Loucy (cell line): Measurements from ENCODE around the gene NPIPB6.

Experiments
- H2AFZ ChIP-seq: fragments of 200-600 bp; sonication (generic); 2 replicates; pipeline ENCODE4 v1.6.0; 2016; ENCODE audit warnings: antibody characterized with exemption, mild to moderate bottlenecking, low read length, moderate library complexity
- H3F3A ChIP-seq: fragments of 200-600 bp; 2 replicates; pipeline ENCODE4 v1.6.0; 2016; ENCODE audit warnings: antibody characterized with exemption, low read depth, mild to moderate bottlenecking
- H3K27me3 ChIP-seq: fragments of 200-600 bp; sonication (generic); 2 replicates; pipeline ENCODE4 v1.6.1; 2014; ENCODE audit warnings: low read length, mild to moderate bottlenecking; ENCODE audit not compliant: insufficient read depth, poor library complexity, severe bottlenecking
- H3K36me3 ChIP-seq: fragments of 200-600 bp; sonication (generic); 2 replicates; pipeline ENCODE4 v1.6.1; 2016; ENCODE audit warnings: low read length; ENCODE audit not compliant: insufficient read depth
- H3K4me1 ChIP-seq: fragments of 200-600 bp; sonication (generic); 2 replicates; pipeline ENCODE4 v1.5.1; 2014; ENCODE audit warnings: low read length, mild to moderate bottlenecking; ENCODE audit not compliant: insufficient read depth, poor library complexity, severe bottlenecking
- H3K4me2 ChIP-seq: fragments of 200-600 bp; sonication (generic); 2 replicates; pipeline ENCODE4 v1.6.0; 2014; ENCODE audit warnings: antibody characterized with exemption, low read length, low read depth, mild to moderate bottlenecking; ENCODE audit not compliant: poor library complexity, severe bottlenecking
- H3K4me3 ChIP-seq: fragments of 200-600 bp; sonication (generic); 2 replicates; pipeline ENCODE4 v1.5.1; 2014; ENCODE audit warnings: low read length, mild to moderate bottlenecking, mixed read lengths; ENCODE audit not compliant: poor library complexity, severe bottlenecking
- H3K79me2 ChIP-seq: fragments of 200-600 bp; sonication (generic); 2 replicates; pipeline ENCODE4 v1.6.1; 2014; ENCODE audit warnings: low read length; ENCODE audit not compliant: insufficient read depth
- H3K9ac ChIP-seq: fragments of 200-600 bp; sonication (generic); 2 replicates; pipeline ENCODE4 v1.6.0; 2014; ENCODE audit warnings: mild to moderate bottlenecking, low read depth, low read length, moderate library complexity; ENCODE audit not compliant: poor library complexity, severe bottlenecking
- H3K9me2 ChIP-seq: fragments of 200-600 bp; sonication (generic); replicated peaks from 2 replicates; pipeline ENCODE4 v1.6.1; 2016; ENCODE audit warnings: low read depth, low read length, mixed read lengths
- H3K9me3 ChIP-seq: fragments of 200-600 bp; sonication (generic); 2 replicates; pipeline ENCODE4 v1.6.1; 2014; ENCODE audit warnings: mild to moderate bottlenecking, antibody characterized with exemption, low read length, low read depth; ENCODE audit not compliant: insufficient read depth
- H4K20me1 ChIP-seq: fragments of 200-600 bp; sonication (generic); 2 replicates; pipeline ENCODE4 v1.6.0; 2014; ENCODE audit warnings: antibody characterized with exemption, low read length, mild to moderate bottlenecking; ENCODE audit not compliant: insufficient read depth, poor library complexity, severe bottlenecking
- EZH2phosphoT487 ChIP-seq: fragments of 200-600 bp; IDR thresholded peaks from 2 replicates; pipeline ENCODE4 v1.6.1; 2018; ENCODE audit warnings: antibody characterized with exemption, mild to moderate bottlenecking, moderate library complexity, borderline replicate concordance
- TF ChIP-seq, protein P1 (sequence below): fragments of 200-600 bp; sonication (generic); conservative IDR thresholded peaks from 2 replicates; pipeline ENCODE4 v1.5.1; 2014; ENCODE audit warnings: mild to moderate bottlenecking, antibody characterized with exemption, low read length

Gene NPIPB6

DNA sequence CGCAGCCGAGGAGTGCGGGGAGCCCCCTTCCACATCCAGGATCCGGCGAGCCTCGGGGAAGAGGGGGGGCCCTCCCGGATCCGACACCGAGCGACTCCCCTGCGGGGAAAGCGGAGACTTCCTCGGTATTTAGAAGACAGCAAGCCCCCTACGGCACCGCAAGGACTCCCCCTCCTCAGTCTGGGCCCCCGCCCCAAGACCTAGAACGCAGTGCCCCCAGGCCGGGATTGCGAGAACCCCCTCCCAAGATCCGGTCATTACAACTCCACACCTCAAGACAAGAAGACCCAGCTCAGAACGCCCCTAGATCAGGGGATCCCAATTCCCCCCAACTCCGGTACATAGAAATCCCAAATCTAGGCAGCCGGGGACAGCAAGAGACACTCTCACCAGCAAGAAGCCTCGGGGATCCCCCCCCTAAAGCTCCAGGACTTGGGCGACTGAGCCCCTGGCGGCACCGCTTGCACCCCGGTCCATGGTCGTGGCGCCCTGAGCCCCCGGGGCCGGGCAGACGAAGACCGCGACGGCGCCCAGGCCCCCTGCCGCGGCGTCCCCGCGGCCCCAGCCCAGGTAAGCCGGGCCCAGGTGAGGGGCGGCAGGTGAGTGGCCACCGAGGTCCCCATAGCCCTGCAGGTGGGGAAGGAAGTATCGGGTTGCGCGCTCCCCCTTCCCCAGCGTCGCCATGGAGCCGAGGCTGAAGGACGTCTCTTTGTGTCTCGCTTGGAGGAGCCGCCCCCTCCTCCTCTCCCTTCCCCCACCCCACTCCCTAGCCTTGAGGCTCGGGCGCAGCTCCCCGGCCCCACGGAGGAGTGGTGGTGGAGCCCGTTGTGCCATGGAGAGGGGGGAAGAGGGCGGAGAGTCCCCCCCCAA, 70.3 kb downstream of the NPIPB6 start:
- Histone ChIP-seq H3K27me3 (peaks cover 10% of the 10 kb centered on the region), H3F3A (no peaks in the 10 kb centered on the region), H3K9me2 (no peaks in the 10 kb centered on the region), H4K20me1 (no peaks in the 10 kb centered on the region), H3K36me3 (no peaks in the 10 kb centered on the region), H3K4me3 (peak overlapping the region; percentile 74), H2AFZ (peak overlapping the region; percentile 67), H3K79me2 (peaks cover 4% of the 10 kb centered on the region; the same call in 1 of the 2 replicates), H3K4me2 (peak overlapping the region; percentile 79), H3K9ac (peak overlapping the region; percentile 60), H3K9me3 (no peaks in the 10 kb centered on the region), H3K4me1 (peaks cover 18% of the 10 kb centered on the region)
- TF ChIP-seq EZH2phosphoT487 = no peak
- TF ChIP-seq, protein P1, sequence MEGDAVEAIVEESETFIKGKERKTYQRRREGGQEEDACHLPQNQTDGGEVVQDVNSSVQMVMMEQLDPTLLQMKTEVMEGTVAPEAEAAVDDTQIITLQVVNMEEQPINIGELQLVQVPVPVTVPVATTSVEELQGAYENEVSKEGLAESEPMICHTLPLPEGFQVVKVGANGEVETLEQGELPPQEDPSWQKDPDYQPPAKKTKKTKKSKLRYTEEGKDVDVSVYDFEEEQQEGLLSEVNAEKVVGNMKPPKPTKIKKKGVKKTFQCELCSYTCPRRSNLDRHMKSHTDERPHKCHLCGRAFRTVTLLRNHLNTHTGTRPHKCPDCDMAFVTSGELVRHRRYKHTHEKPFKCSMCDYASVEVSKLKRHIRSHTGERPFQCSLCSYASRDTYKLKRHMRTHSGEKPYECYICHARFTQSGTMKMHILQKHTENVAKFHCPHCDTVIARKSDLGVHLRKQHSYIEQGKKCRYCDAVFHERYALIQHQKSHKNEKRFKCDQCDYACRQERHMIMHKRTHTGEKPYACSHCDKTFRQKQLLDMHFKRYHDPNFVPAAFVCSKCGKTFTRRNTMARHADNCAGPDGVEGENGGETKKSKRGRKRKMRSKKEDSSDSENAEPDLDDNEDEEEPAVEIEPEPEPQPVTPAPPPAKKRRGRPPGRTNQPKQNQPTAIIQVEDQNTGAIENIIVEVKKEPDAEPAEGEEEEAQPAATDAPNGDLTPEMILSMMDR = no peak
